Heart right ventricle (tissue), 16 donors: ENCODE results near the gene CNPY2. TPM values are rescaled to one million over a fixed set of nuclear protein-coding genes. Genes with fewer than 3 reads are reported as not detected.
"Not testable (repeated sequence)": the region's sequence is repeated elsewhere in the genome, so short reads cannot be mapped to it uniquely, and the experiment has no call there.

ENCODE experiments used
- ATAC-seq, 8 donors: fragments of 200-7000 bp; cut with Tn5 transposase; one replicate each; pipeline ENCODE4 v1.9.1; 2020; ENCODE audit warnings: mild to moderate bottlenecking in 8 of 8, moderate library complexity in 8 of 8, moderate number of reproducible peaks in 1 of 8
- DNase-seq, 2 donors: peaks; one replicate each; pipeline ENCODE4 v3.0.0-alpha.2; 2020
- H3K27ac ChIP-seq, 10 donors: fragments of 200-600 bp; sonication (generic) in 2 of 10; one replicate each; pipeline versions ENCODE4 v1.5.0 to v1.8.0; 2020 to 2022; ENCODE audit warnings: mild to moderate bottlenecking in 3 of 10
- H3K27me3 ChIP-seq, 7 donors: fragments of 200-600 bp; one replicate each; pipeline ENCODE4 v1.8.0; 2021 to 2022; ENCODE audit warnings: mild to moderate bottlenecking in 2 of 7
- H3K36me3 ChIP-seq, 9 donors: fragments of 200-600 bp; sonication (generic) in 1 of 9; one replicate each; pipeline versions ENCODE4 v1.5.0 to v1.8.0; 2020 to 2022; ENCODE audit warnings: mild to moderate bottlenecking in 2 of 9
- H3K4me1 ChIP-seq, 9 donors: fragments of 200-600 bp; sonication (generic) in 1 of 9; one replicate each; pipeline versions ENCODE4 v1.5.0 to v1.8.0; 2020 to 2022; ENCODE audit warnings: mild to moderate bottlenecking in 4 of 9
- H3K4me3 ChIP-seq, 10 donors: fragments of 200-600 bp; sonication (generic) in 2 of 10; one replicate each; pipeline versions ENCODE4 v1.5.0 to v1.8.0; 2020 to 2022; ENCODE audit warnings: mild to moderate bottlenecking in 7 of 10, moderate library complexity in 2 of 10
- H3K9me3 ChIP-seq, 11 donors: fragments of 200-600 bp in 10 of 11; sonication (generic) in 2 of 11; one replicate each; pipeline versions ENCODE4 v1.5.0 to v1.8.0; 2013 to 2022; ENCODE audit warnings: mild to moderate bottlenecking in 2 of 11, control low read depth in 1 of 11, moderate library complexity in 1 of 11
- WGBS, 2 donors: extraction: QIAGEN DNeasy Blood & Tissue Kit; methylation state at CpG; one replicate each; pipeline ENCODE4 v1.1.7; 2013; ENCODE audit warnings: inconsistent platforms in 1 of 2; 5-methylcytosine and 5-hydroxymethylcytosine counted together
- intact Hi-C, 10 donors: fragments of 100-400 bp; cut with DNase I; formaldehyde crosslinking; loops; one replicate each; pipeline versions ENCODE4 v1.11.1 to v1.14.2; 2022
- polyA plus RNA-seq, 2 donors: library from polyadenylated mRNA; stranded (reverse); fragments of 200-250 nt; gene quantifications; one replicate each; pipeline ENCODE4 v1.2.3, GENCODE V29; 2013
- total RNA-seq, 10 donors: library from RNA; stranded (reverse); fragmentation: NEBNext Ultra II Directional in 3 of 10; extraction: Animal tissue kit (Norgen Biotek cat#: 25700) in 3 of 10; gene quantifications; one replicate each; pipeline versions ENCODE4 v1.2.1 to v1.2.4, GENCODE V29; 2021 to 2023
- TF ChIP-seq, protein P1 (sequence below), 9 donors: fragments of 200-600 bp; sonication (generic) in 2 of 9; IDR thresholded peaks; one replicate each; pipeline versions ENCODE4 v1.5.0 to v1.8.0; 2021 to 2022; ENCODE audit warnings: antibody characterized with exemption in 9 of 9, mild to moderate bottlenecking in 5 of 9, moderate library complexity in 1 of 9
- donor health status: Arrhythmogenic right ventricular cardiomyopathy.
- donor health status: ischemic (EF 13 %, LVEDD 7.1; RV severe dilation, severe dysfunction).
- donor health status: healthy with polysubstance abuse.
- donor health status: DM: no; HTN: yes; CAD: no.
- donor health status: DM: no; HTN: no; CAD: no.
- donor health status: ischemic (EF 25% LVEDD 6.9; RV normal size, moderate dysfunction).
- donor health status: ischemic (EF 25% LVEDD 5.7; RV mildly dilated, moderate dysfunction).
- donor health status: healthy.
- donor health status: DM: yes; HTN: yes; CAD: no.
- donor health status: Ischemic cardiomyopathy.
- donor health status: ischemic (EF 35%, LVEDD 5.7; RV mildly dilated, moderate dysfunction).
- donor health status: nonischemic (EF 11% LVEDD 7.7; RV severe dilation, severe dysfunction).
- donor health status: DM: yes; HTN: yes; CAD: no.
- donor health status: PGD.
- donor health status: ischemic (EF 29% LVEDD 5.4; RV normal size, mild dysfunction).
- donor health status: nonischemic (EF 23%, LVEDD 6.1; RV moderate dilation, normal function).

Gene CNPY2
- total and polyA plus RNA-seq, 12 donors = 22.3 to 88.2 (median 40.5) TPM

DNA sequence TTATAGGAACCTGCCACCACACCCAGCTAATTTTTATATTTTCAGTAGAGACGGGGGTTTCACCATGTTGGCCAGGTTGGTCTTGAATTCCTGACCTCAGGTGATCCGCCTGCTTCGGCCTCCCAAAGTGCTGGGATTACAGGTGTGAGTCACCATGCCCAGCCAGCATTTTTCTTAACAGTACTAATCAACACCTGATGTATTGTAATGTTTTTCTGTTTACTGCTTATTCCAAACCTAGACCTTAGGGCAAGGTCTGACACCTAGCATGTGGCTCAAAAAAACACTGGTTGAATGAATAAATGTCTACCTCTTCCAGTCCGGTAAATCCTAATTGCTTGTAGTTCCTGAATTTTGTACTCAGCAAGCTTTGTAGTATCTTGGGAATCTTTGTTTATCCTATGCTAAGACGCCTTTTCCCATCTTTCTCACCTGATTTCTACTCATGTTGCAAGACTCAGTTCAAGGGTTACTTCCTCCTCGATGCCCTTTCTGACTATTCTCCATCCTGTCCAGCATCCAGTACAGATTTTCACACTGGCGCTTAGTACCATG, 15.2 kb upstream of the CNPY2 start:
- 93 to 98% methylated on average over 7 of the region's 7 CpGs for WGBS, 2 donors
- ATAC-seq = no peak

DNA sequence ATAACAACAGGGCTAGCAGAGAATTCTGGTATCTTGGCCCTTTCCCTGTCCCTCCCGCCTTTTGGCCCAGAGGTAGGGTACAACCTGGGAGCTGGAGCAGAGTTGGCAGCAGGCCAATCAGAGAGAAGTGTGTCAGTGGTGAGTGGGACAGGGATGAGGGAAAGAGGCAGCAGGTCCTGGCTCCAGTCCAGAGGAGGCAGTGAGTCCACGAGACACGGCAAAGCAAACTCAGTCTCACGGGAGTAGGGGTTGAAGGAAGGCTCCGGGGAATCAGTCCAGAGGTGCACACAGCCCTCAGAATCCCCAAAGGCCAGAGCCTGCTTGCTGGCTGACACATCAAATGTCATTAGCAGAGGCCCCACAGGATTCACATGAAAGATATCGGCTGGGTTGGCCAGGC, 10.7 kb upstream of the CNPY2 start:
- Histone ChIP-seq H3K36me3 (peaks cover 0 to 85% (median 61%) of the 10 kb centered on the region in 9 donors), H3K27ac (no peak overlapping the region), H3K4me3 (no peak overlapping the region), H3K9me3 (no peaks in the 10 kb centered on the region), H3K27me3 (no peaks in the 10 kb centered on the region), H3K4me1 (no peaks in the 10 kb centered on the region)
- DNase-seq (peak in 1 of 2 donors; percentile 15), ATAC-seq (peak in 4 of 8 donors; percentile 5 to 30 (median 14))
- intact Hi-C loops = no loop called here
- 51 to 65% methylated on average over 6 of the region's 6 CpGs for WGBS, 2 donors
- TF ChIP-seq, protein P1, sequence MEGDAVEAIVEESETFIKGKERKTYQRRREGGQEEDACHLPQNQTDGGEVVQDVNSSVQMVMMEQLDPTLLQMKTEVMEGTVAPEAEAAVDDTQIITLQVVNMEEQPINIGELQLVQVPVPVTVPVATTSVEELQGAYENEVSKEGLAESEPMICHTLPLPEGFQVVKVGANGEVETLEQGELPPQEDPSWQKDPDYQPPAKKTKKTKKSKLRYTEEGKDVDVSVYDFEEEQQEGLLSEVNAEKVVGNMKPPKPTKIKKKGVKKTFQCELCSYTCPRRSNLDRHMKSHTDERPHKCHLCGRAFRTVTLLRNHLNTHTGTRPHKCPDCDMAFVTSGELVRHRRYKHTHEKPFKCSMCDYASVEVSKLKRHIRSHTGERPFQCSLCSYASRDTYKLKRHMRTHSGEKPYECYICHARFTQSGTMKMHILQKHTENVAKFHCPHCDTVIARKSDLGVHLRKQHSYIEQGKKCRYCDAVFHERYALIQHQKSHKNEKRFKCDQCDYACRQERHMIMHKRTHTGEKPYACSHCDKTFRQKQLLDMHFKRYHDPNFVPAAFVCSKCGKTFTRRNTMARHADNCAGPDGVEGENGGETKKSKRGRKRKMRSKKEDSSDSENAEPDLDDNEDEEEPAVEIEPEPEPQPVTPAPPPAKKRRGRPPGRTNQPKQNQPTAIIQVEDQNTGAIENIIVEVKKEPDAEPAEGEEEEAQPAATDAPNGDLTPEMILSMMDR (IDR thresholded peaks at IDR 0.05) = no peak

More for the DNA sequence above, 15.2 kb upstream of the CNPY2 start:
- TF ChIP-seq, protein P1 (IDR thresholded peaks at IDR 0.05) = no peak
- DNase-seq = no peak
- peaks cover 0 to 40% (median 23%) of the 10 kb centered on the region in 9 donors for H3K36me3 ChIP-seq
- H3K4me3 ChIP-seq = no peak overlapping the region
- intact Hi-C loops = loop anchor here in 4 of 10 donors (10.0 kb wide), 2 partner anchors 134 to 264 kb away; partner anchors contain the start of gene SPRYD4 (in 4 of the 4)
- H3K27me3 ChIP-seq = no peaks in the 10 kb centered on the region
- H3K27ac ChIP-seq = no peak overlapping the region
- peaks cover 6 to 20% (median 14%) of the 10 kb centered on the region in 9 donors for H3K4me1 ChIP-seq
- H3K9me3 ChIP-seq = no peaks in the 10 kb centered on the region

DNA sequence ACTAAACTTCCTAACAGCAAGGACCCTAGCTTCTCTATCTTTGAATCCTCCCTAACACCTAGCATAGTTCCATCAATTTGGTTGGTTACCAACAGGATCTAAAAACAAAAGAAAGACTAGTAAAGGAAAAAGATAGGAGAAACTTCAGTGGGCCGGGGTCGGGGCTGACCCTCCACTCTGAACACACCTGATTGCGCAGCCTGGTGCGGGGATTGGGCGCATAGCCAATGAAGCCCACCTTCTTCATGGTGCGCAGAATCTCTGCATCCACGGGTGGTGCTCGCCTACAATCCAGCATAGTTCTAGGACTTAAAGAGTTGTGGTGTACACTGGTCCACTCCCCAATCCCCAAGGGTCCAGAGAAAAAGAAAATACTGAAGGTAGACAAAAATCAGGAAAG, 10.3 kb upstream of the CNPY2 start:
- ATAC-seq (no peak), DNase-seq (no peak)
- 95 to 98% methylated on average over 8 of the region's 8 CpGs for WGBS, 2 donors
- Histone ChIP-seq H3K9me3 (no peaks in the 10 kb centered on the region), H3K27me3 (no peaks in the 10 kb centered on the region), H3K36me3 (peaks cover 0 to 87% (median 61%) of the 10 kb centered on the region in 9 donors), H3K4me3 (no peak overlapping the region), H3K27ac (no peak overlapping the region), H3K4me1 (no peaks in the 10 kb centered on the region)
- TF ChIP-seq, protein P1 (IDR thresholded peaks at IDR 0.05) = no peak
- intact Hi-C loops = no loop called here

DNA sequence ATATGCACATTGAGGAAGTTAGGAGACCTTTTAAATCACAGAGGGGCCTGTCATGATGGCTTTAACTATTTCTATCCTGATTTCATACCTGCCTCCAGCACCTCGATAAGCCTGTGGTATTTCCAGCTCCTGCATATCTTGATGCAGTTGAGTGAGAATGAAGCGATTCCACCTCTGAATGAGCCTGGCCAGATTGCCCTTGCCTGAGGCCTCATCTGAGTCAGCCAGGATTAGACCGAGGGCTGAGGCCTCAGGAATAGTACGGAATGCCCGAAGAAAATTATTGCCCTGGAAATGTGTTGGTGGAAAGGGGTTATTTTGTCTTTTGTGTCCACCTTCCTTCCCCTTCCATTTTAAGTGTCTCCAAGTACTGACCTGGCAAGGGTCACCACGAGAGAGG, 8.4 kb upstream of the CNPY2 start:
- H3K9me3 ChIP-seq = no peaks in the 10 kb centered on the region
- TF ChIP-seq, protein P1 (IDR thresholded peaks at IDR 0.05) = no peak
- H3K4me1 ChIP-seq = no peaks in the 10 kb centered on the region
- H3K36me3 ChIP-seq = peaks cover 0 to 100% (median 74%) of the 10 kb centered on the region in 9 donors
- no peaks in the 10 kb centered on the region for H3K27me3 ChIP-seq
- no peak overlapping the region for H3K27ac ChIP-seq
- DNase-seq = no peak
- no peak for ATAC-seq
- intact Hi-C loops = no loop called here
- H3K4me3 ChIP-seq = no peak overlapping the region
- WGBS, 2 donors = 85 to 93% methylated on average over 6 of the region's 6 CpGs

DNA sequence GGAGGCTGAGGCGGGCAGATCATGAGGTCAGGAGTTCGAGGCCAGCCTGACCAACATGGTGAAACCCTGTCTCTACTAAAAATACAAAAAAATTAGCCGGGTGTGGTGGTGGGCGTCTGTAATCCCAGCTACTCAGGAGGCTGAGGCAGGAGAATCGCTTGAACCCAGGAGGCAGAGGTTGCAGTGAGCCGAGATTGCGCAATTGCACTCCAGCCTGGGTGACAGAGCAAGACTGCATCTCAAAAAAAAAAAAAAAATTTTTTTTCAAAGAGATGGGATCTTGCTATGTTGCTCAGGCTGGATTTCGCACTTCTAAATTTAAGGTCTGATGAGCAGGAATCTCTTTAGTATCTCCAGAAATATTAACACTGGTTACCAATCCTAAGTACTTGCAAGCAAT, 5.8 kb upstream of the CNPY2 start:
- H3K4me1 ChIP-seq, intact Hi-C loops, H3K4me3 ChIP-seq, DNase-seq, H3K27me3 ChIP-seq, H3K27ac ChIP-seq, H3K9me3 ChIP-seq, ATAC-seq: not testable (repeated sequence)
- 88 to 94% methylated on average over 8 of the region's 8 CpGs for WGBS, 2 donors
- peaks cover 0 to 93% (median 72%) of the 10 kb centered on the region in 9 donors for H3K36me3 ChIP-seq
